HepG2 (cell line): ENCODE results near the gene AKR1A1. TPM values are rescaled to one million over a fixed set of nuclear protein-coding genes. Genes with fewer than 3 reads are reported as not detected.
A peak's percentile ranks its signal among the peaks of the same experiment; 100 is the strongest.

ENCODE experiments used
- ARID5B ChIP-seq: IDR thresholded peaks from 2 replicates; pipeline ENCODE4 v1.4.0; 2020; ENCODE audit warnings: mild to moderate bottlenecking, missing genetic modification reagents
- CBX1 ChIP-seq: IDR thresholded peaks from one replicate; pipeline ENCODE4 v1.6.1; 2016; ENCODE audit warnings: antibody characterized with exemption, low read depth
- ELK4 ChIP-seq: sonication (generic); formaldehyde crosslinking; IDR thresholded peaks from 2 replicates; pipeline ENCODE4 v1.9.0; 2021; ENCODE audit warnings: missing genetic modification reagents, borderline replicate concordance
- HMG20B ChIP-seq: conservative IDR thresholded peaks from 2 replicates; pipeline ENCODE4 v1.6.1; 2016; ENCODE audit warnings: missing genetic modification reagents, missing compliant biosample characterization
- HNF1B ChIP-seq: sonication (generic); formaldehyde crosslinking; IDR thresholded peaks from 2 replicates; pipeline ENCODE4 v1.5.1; 2020; ENCODE audit warnings: mild to moderate bottlenecking, moderate library complexity, missing genetic modification reagents
- MTERF4 ChIP-seq: sonication (generic); formaldehyde crosslinking; IDR thresholded peaks from 2 replicates; pipeline ENCODE4 v1.8.0; 2023; ENCODE audit warnings: mild to moderate bottlenecking, missing genetic modification reagents
- REXO4 ChIP-seq: sonication (generic); formaldehyde crosslinking; IDR thresholded peaks from 2 replicates; pipeline ENCODE4 v1.8.0; 2022; ENCODE audit warnings: missing genetic modification reagents, mild to moderate bottlenecking, borderline replicate concordance
- TARDBP ChIP-seq: sonication (generic); formaldehyde crosslinking; IDR thresholded peaks from 2 replicates; pipeline ENCODE4 v1.8.0; 2022; ENCODE audit warnings: mild to moderate bottlenecking, missing genetic modification reagents
- TEAD3 ChIP-seq: optimal IDR thresholded peaks from 2 replicates; pipeline ENCODE3; 2016; ENCODE audit warnings: borderline replicate concordance
- ZFP91 ChIP-seq: sonication (generic); formaldehyde crosslinking; IDR thresholded peaks from 2 replicates; pipeline ENCODE4 v1.9.0; 2022; ENCODE audit warnings: missing genetic modification reagents, mild to moderate bottlenecking, borderline replicate concordance
- ZNF264 ChIP-seq: sonication (generic); formaldehyde crosslinking; IDR thresholded peaks from 2 replicates; pipeline ENCODE4 v1.4.0; 2020; ENCODE audit warnings: missing genetic modification reagents
- ZNF563 ChIP-seq: sonication (generic); formaldehyde crosslinking; IDR thresholded peaks from 2 replicates; pipeline ENCODE4 v1.8.0; 2022; ENCODE audit warnings: mild to moderate bottlenecking, moderate library complexity, missing genetic modification reagents
- ZNF609 ChIP-seq: sonication (generic); formaldehyde crosslinking; IDR thresholded peaks from 2 replicates; pipeline ENCODE4 v1.4.0; 2020; ENCODE audit warnings: mild to moderate bottlenecking, missing genetic modification reagents, borderline replicate concordance
- ZSCAN30 ChIP-seq: sonication (generic); formaldehyde crosslinking; IDR thresholded peaks from 2 replicates; pipeline ENCODE4 v1.5.0; 2020; ENCODE audit warnings: mild to moderate bottlenecking, missing genetic modification reagents
- polyA plus RNA-seq, 8 experiments: library from polyadenylated mRNA; depleted of rRNA in 3 of 8; stranded (reverse) in 7 of 8; unstranded in 1 of 8; fragments of >200 nt; fragmentation: Illumina TruSeq in 4 of 8; extraction: Trizol in 4 of 8; gene quantifications; 2 replicates each; pipeline versions ENCODE4 v1.2.1 to v1.2.3, GENCODE V29; 2011 to 2016; ENCODE audit warnings: low read depth in 4 of 8, missing spikeins in 1 of 8, mixed read lengths in 1 of 8; ENCODE audit not compliant: insufficient read depth in 1 of 8
- total RNA-seq, 5 experiments: library from RNA; depleted of rRNA; stranded (reverse); fragments of >200 nt; fragmentation: Illumina TruSeq; extraction: Trizol; gene quantifications; 2 replicates each; pipeline ENCODE4 v1.2.3, GENCODE V29; 2016; ENCODE audit warnings: low read depth in 1 of 5

AKR1A1 gene
- total and polyA plus RNA-seq, 2 of the 13 experiments (the other 11 are each of a cell fraction or from before 2014, with no cell fraction given) = 181 to 217 TPM

GRCh38 chr1:45569962-45570581, 19.4 kb downstream of the AKR1A1 start (continued):
- TF ChIP-seq ZFP91 (CRISPR knock-in tag) (peak; percentile 39; the same call in 1 of the 2 replicates), ZNF264 (CRISPR knock-in tag) (no peak), ARID5B (CRISPR knock-in tag) (no peak), HMG20B (CRISPR knock-in tag) (no peak), ZNF609 (no peak), MTERF4 (CRISPR knock-in tag) (peak; percentile 70; the same call in 1 of the 2 replicates), CBX1 (no peak), HNF1B (0 out of 2 replicates have a peak, but pooled peaks have one; percentile 13), REXO4 (CRISPR knock-in tag) (no peak), ELK4 (CRISPR knock-in tag) (no peak), ZSCAN30 (CRISPR knock-in tag) (peak; percentile 42; the same call in 1 of the 2 replicates), TARDBP (CRISPR knock-in tag) (no peak), ZNF563 (no peak), TEAD3 (peak; percentile 70)
